Glomerular visceral epithelial cell (primary cell): ENCODE results near the gene LAMA3.

ENCODE experiments used
- DNase-seq: peaks from one replicate; pipeline ENCODE4 v3.0.0-alpha.2; 2016; ENCODE audit errors: extremely low spot score

LAMA3 gene

DNA sequence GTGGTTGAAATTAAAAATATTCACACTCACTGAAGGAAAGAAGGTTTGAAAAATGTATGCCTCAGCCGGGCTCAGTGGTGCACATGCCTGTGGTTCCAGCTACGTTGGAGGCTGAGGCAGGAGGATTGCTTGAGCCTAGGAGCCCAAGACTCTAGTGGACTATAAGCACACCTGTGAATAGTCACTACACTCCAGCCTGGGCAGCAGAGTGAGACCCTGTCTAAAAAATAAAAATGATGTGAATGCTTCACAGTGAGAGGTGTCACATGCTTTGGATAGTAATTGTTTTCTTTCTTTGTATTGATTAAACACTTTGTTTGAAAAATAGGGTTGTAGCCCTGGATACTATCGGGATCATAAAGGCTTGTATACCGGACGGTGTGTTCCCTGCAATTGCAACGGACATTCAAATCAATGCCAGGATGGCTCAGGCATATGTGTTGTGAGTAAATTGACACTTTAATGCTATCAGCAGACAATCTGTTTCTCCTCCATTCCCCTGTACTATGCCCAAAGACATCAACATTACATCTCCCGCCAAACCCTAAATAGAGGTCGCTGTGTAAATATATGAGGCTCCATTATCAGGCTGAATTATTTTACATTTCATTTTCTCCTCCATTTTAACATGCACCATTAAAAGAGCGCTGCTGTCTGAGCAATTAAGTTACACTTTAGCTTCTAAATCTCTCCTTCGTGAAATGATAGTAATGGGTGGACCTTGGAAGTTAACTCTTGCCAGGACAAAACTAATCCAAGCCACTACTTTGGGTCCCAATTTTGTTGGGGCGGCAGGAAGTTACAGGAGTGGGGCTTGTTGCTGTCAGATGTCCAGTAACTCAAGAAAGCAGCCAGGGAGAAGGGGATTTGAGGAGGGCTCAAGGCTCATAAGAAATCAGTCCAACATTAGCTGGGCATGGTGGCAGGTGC is 187.0 kb downstream of the LAMA3 start:
- no peak for DNase-seq

DNA sequence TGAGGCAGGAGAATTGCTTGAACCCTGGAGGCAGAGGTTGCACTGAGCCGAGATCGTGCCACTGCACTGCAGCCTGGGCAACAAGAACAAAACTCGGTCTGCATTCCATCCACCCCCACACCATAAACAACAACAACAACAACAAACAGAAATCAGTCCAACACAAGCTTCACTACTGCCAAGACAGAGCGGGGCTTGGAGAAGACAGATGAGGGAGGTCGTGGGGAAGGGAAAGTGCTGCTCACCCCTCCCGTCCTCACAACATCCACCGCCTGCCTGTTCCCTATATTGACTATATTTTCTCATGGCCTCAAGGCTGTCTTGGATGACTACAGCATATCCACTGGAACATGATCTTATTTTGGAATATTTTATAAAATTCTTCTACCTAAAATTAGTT is 187.7 kb downstream of the LAMA3 start:
- no peak for DNase-seq

DNA sequence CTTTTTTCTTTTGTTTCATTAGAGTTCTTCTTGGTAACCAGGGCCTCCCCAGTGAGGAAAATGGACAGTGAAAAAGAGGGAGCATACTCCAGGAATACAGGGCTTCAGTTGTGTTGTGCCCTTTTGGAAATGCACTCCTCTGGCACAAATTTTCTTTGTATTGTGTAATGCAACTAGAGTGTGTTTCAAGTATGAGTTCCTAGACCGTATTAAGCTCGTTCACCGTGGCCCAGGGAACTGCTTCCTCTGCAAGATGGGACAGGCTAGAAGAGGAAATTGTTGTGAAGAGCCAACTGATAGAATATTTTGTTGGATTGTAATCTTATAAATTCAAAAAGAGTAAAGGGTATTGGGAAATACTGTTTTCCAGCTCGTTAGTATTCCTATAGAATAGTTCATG is 188.1 kb downstream of the LAMA3 start:
- DNase-seq = no peak

DNA sequence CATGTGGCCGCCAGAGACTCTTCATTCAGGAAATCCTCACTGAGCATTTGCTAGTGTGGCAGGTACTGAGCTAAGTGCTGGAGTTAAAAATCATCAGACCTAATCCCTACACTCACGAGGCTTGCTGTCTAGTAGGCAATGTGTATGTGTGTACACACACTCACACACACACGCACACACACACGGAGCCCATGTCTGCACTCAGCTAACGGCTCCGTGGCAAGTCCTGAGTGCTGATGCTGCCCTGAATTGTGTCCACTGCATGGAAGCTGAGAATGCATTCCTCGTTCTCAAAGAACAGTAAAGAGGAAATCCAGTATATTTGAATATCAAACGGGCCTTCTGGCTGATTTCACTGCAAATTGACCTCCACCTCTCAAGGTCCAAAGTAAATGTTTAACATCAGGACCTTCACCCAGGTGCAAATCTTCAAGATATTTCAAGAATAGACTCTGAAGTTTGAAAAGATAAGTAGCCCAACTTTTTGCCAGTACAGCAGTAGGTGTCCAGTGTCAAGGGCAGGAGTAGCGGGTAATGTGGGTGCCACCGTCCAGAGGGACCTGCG is 189.2 kb downstream of the LAMA3 start:
- DNase-seq = no peak

DNA sequence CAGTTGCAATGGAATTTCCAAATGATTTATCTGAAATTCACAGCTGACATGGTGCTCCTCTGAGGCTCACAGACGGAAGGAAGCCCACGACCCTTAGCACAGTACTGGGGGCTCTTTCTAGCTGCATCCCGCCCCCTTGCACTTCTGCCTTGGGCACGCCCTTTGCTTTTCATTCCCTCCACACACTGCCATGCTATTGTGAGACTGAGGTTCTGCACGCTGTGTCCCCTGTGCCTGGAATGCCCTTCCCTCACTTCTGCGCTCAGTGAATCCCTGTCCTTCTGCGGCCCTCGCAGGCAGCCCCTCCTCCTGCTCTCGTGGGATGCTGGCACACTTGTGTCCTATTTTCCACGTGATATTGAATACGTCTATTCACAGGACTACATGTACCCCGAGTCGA is 189.9 kb downstream of the LAMA3 start:
- DNase-seq = no peak

DNA sequence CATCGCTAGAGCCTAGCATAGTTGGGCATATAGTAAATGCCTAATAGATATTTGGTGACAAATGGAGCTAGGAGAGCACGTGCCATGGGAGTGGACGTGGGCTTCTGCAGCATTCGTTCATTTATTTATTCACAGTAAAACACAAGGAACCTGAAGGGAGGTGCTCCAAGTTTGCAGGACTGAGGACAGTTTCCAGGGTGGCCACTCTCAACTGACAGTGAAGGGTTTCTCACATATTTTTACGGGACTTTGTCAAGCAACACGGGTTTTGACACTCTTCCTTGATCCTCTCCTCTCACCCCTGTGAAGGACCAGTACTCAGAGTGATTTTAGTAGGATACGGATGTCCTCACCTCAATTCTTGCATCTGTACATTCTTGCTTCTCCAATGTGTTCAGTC is 190.3 kb downstream of the LAMA3 start:
- DNase-seq = no peak

DNA sequence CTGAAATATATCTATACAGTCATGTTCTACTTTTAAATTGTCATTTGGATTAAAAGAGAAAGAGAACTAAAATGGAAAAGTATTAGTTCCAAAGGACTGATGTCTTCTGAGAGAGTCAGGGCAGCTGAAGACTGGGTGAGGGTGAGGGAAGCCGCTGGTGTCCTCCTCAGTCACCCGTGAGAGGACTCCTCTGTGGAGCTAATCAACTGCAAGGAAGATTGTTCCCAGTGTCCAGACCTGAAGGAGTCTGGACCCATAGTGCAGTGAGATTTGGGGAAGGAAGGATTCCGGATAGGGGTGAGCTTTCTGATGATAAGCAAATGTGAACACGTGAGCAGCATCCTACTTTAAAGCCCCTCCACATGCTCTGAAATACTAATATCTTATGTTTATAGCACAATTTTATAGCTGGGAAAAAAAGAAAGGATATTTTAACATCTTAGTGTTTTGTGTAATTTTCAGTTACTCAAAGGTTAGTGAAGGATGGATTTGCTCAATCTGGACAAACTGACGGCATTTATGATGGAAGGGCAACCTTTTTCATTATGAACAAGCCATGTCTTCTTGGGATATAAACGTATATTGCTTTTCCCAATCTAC is 190.8 kb downstream of the LAMA3 start:
- no peak for DNase-seq

DNA sequence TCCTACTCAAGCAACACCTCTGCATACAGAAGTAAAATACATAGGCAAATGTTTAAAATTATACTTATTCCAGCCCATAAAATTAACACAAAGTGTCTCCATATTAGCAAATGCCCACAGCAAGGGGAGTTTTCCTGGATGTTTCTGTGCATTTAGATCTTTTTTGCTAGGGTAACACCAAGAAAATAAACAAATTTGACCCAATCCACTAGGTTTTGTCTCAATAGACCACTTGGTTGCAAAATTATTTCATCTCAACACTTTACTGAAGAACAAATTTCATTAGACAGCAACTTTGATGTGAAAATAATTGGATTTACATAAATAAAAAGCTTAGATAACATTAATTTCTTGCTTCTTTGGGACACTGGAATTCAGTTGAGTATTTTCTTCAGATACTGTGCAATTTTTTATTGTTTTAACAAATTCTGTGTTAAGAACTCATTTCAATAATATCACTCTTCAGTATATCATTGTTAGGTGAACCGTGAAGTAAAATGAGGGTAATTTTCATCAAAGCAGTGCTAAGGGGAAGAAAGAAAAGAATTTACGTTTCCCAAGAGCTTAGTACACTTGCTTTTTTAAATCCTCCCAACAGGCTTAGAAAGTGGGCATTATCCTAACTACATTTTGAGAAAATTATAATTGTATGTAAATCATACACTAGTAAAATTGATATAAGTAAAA is 191.8 kb downstream of the LAMA3 start:
- DNase-seq = no peak

DNA sequence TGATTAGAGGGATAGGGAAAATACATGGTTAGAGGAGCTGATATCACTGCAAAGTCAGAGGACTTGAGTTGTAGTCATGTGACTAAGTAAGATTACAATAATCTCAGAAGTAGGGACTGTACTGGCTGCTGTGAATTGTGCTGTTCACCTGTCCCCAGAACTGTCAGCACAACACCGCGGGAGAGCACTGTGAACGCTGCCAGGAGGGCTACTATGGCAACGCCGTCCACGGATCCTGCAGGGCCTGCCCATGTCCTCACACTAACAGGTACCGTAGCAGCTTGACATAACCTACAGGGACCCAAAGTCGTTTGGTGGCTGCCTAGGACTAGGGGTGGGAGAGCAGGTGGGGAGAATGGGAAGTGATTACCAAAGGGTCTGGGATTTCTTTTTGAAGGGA is 192.5 kb downstream of the LAMA3 start:
- no peak for DNase-seq

DNA sequence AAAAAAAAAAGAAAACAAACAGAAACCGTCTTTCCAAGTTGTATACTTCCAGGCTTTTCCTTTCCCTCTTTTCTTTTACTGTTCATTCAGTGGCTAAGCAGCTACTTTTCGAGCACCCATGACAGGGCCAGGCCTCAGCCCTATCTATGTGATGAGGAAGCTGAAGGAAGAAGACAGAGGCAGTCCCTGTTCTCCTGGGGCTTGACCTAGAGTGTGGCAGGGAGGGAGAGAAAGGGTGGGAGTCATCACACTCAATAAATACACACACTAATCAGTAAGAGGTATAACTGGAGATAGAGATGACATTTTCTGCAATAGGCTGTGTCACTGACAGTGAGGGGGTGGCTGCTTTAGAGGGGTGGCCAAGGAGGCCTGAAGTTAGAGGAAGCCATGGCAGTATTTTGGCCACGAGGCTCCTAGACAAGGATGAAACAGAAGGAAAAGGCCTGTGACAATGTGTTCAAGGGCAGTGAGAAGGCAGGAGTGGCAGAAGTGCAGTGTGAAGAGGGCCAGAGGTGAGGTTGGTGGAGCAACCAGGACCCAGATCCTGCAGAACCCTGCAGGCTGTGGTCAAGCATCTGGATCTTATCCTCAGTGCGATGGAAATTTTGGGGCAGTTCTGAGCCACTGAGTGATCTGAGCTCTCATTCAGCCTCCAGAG is 193.5 kb downstream of the LAMA3 start:
- no peak for DNase-seq

DNA sequence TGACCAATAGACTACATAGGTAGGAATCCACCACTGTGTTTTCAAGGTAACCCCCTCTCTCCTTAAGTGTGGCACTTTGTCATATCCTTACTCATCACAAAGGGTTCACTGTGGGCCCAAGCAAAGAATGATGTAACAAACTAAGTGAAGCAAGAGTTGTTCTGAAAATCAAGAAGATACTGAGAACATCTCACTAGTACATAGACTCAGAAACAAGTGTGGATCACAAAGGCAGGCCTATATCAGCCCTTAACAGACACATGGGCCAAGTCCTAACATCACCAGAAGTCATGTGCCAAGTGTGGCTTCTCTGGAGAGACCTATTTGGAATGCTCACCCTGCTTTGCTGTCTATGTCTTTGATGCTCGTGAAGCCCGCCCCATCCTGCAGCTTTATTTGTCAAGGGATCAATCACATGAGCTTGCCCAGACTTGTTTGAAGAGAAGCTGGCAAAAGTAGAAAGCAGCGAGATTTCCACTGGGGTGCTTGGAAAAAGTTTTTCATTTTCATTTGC is 194.1 kb downstream of the LAMA3 start:
- DNase-seq = no peak

DNA sequence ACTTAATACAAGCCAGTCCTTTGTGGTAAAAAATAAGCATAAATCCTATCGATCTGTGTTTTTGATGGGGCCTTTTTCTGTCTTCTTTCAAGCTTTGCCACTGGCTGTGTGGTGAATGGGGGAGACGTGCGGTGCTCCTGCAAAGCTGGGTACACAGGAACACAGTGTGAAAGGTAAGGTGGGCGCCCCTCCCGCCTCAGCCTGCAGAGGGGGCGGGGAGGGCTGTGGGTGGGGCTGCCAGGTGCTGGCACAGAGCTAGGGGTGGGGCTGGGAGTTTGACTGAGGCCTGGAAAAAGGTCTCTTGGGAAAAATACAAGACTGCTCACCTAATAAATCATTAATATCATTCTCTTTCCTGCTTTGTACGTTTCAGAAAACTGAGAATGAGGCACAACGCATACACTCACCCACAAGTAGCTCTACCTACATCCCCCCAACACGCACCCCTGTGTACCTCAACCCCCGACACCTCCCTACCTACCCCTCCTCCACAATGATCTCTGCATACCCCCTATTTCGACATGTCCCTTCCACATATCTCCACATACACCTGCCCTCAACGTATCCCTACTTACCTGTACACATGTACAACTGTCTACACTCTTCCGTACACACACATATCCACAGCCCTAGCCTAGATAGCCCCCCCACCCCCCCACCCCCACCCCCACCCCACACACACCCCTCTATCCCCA is 195.6 kb downstream of the LAMA3 start:
- DNase-seq = no peak

DNA sequence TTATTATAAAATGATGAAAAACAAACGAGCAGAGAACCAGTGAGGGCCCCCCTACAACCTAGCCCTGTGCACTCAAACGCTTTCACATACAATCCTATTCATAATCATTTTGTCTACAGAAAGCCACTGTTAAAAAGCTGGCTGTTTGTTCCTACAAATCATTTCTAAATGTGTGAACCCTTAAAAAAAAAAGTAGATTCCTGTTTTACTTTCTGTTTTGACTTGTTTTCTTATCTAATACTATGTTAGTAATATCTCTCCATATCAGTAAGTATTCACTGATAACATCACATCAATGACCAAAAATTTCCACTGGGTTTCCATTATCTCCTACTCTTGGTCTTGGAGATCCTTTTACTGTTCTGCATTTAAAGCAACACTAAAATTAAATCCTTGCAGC is 196.5 kb downstream of the LAMA3 start:
- DNase-seq = no peak

DNA sequence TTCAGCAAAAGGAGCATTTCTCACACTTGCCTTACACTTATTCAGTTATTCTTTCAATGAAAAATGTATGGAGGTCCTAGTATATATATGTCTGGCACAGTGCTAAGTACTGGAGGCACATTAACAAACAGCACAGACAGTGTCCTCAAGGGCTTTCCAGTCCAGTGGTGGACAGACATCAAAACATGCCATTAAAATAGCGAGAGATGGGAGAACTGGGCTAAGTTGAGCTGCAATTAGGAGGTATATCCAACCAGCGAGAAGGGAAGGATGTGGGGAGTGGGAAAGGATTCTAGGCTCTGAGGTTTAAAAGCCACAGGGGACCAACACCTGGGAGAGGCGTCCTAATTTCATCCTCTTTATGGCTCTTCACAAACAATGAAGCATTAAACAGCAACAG is 197.8 kb downstream of the LAMA3 start:
- no peak for DNase-seq

DNA sequence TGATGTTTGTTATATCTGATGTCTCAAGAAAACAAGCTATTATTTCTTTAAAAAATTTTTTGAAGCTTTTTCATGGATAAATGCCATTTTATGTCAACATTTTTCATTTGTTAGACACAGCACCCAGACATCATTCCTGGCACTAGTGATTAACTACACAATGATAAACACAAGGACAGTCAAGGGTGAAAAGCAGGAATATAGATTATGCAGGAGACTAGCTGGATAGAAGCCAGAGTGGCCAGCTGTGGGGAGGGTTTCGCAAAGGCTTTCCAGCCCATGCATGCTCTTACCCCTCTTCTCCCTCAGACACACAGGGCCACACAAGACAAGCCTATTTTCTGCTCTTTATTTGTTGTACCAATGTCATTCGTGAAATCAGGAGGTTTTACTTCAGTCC is 198.2 kb downstream of the LAMA3 start:
- DNase-seq = no peak

DNA sequence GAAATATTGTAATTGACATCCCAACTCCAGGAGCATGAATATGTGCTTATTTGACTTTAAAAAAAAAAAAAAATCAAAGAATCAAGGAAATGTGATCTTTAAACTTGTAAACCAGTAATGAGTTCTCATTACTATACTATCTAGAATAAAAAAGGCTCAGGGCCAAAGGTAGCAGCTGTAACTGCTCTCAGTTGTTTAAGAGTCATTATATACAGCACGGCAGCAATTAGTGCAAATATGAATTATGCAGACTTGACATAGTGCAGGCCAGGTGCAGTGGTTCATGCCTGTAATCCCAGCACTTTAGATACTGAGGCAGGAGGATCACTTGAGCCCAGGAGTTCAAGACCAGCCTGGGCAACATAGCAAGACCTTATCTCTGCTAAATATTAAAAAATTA is 199.6 kb downstream of the LAMA3 start:
- DNase-seq = no peak

DNA sequence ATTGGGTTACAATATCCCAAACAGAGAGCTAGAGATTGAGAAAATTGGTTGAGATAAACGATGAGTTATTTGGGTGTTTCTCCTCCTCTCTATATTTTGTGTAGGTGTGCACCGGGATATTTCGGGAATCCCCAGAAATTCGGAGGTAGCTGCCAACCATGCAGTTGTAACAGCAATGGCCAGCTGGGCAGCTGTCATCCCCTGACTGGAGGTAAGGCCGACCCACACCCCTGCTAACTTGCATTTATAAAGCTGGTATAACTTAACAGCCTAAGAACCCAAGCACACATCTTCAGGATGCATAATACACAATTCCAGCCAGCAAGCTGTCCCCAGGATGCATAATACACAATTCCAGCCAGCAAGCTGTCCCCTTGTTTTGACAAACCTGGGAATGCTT is 200.7 kb downstream of the LAMA3 start:
- no peak for DNase-seq

DNA sequence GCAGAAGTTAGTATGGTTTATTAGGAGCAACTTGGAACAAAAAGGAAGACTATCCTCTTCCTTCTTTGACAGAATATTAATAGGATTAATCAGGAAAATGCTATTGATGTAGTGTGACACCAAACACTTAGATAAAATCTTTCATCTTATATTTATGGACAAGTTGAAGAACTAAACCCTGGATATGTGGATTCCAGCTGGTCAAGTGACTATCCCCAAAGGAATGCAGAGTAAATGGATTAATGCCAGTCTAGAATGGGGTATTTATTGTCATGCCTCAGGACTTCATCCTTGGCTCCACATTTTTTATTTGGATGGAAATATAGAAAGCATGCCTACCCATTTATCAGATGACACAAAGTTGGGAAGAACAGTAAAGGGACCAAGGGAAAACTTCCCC is 201.3 kb downstream of the LAMA3 start:
- DNase-seq = peak; percentile 42

DNA sequence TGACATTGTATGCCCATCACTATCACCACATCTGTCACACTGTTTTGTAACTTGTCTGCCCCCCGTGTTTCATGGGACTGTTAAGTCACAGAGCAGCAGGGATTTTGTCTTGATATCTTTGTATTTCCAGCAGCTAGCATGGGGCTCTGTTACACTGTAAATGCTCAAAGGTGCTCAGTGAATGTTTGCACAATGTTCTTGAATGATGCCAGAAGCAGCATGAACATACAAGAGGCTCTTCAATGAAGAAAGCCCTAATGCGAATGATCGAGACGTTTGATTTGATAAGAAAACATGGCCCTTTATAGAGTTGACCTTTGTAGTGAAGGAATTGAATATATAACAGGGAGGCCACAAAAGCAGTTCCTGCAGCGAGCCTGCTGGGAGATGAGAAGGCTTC is 204.4 kb downstream of the LAMA3 start:
- DNase-seq = no peak

DNA sequence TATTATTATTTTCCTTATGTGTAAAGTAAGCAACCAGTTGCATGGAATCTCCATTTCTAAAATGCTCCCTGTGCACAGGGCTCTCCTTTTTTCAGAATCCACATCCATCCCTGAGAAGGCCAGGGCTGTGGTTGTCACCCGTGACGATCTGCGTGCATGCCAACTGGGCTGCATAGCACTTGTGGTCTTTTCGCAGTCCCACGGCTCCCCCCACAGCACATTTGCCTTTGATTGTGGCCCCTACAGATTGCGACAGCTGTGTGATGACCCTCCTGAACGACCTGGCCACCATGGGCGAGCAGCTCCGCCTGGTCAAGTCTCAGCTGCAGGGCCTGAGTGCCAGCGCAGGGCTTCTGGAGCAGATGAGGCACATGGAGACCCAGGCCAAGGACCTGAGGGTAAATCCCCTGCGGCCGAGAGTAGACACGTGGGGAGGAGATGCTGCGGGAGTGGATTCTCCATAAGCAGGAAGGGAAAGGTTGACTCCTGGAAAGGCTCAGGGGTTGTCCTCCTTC is 205.5 kb downstream of the LAMA3 start:
- no peak for DNase-seq

DNA sequence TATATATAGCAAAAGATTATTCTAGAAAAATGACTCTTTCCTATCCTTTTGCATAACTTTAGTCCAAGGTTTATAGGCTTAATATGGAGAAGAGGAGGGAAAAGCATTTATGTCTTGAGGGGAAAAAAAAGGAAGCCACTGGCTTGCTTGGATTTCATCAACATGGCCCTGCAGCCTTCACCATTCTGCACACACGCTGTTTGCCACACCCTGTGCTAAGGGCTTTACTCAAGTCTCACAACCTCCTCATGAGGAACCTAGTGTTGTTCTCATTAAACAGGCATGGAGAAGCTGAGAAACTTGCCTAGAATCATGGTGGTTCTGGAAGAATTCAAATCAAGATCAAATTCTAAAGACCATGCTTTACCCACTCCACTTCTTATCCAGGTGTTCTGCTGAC is 208.0 kb downstream of the LAMA3 start:
- no peak for DNase-seq
